Measurements from ENCODE around the gene QSOX2.

The QSOX2 gene

GRCh38 chr9:136235709-136236455 is 9.7 kb downstream of the QSOX2 start:
- peak in 1 of 14 donors; percentile 75 for DNase-seq

GRCh38 chr9:136235171-136235570 is 10.4 kb downstream of the QSOX2 start:
- no peak for DNase-seq

DNA sequence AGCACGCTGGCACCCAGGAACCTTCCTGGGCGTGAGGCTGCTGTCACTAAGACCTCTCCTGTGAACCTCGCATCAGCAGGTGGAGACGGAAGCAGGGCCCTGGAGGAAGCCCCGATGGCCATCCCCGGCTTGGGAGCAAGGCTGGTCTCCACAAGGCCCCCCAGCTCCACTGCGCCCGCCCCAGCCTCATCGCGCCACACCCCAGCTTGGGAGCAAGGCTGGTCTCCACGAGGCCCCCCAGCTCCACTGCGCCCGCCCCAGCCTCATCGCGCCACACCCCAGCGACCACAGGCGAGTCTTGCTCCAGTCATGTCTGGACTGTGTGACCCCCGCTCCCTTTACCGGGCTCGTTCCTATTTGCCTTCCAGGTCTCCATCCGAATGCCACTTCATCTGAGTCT is 11.0 kb downstream of the QSOX2 start:
- DNase-seq, result no peak

DNA sequence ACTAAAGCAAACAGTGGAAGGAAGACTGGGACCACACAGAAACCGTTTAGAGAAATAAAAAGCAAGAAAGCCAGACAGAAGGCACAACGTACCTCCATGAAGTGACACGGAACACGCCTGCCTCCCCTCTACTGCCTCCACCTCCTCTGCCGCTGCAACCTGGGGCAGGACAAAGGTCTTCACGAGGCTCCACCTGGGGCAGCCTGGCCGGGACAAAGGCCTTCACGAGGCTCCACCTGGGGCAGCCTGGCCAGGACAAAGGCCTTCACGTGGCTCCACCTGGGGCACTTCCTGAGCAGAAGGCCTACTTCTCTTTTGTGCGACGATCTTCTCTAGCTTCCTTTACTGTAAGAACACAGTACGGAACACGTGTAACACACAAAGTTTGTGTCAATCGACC is 11.7 kb downstream of the QSOX2 start:
- DNase-seq, result no peak

- no peak for DNase-seq
These were observed 12.2 kb downstream of the QSOX2 start for GRCh38 chr9:136233411-136233810.

- DNase-seq, result no peak
These were observed 12.6 kb downstream of the QSOX2 start for GRCh38 chr9:136232969-136233368.

DNA sequence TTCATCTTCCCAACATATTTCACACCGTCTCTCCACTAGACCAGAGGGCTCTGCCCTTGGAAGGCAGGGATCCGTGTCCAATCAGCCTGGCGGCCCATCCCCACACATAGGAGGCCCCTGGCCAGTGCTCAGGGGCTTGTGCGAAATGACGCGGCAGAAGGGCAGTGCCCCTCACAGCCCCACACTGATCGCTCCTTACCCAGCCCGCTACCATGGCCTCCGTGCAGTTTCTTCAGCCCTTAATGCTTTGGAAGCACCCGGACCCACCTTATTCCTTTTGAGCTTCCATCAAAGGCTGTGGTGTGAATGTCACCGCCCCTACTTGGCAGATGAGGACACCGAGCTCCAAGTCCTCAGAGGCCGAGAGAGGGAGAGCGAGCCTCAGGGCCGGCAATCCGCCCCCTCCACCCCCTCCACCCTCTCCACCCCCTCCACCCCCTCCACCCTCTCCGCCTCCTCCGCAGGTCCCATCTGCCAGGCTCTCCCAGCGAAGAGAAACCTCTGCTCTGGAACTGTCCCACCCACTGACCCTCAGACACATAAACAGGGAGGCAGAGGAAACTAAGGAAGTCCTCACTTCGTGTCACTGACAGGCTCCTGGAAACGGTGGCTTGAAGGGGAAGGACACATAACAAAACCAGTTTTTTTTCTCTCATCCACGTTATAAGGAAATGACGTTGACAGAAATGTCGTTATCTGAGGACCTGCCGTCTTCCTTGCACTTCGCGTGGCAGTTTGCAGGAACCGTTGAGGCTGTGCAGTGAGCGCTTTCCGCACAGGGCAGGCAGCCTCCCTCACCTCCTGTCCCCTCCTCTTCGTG is 13.9 kb downstream of the QSOX2 start:
- no peak for DNase-seq

DNA sequence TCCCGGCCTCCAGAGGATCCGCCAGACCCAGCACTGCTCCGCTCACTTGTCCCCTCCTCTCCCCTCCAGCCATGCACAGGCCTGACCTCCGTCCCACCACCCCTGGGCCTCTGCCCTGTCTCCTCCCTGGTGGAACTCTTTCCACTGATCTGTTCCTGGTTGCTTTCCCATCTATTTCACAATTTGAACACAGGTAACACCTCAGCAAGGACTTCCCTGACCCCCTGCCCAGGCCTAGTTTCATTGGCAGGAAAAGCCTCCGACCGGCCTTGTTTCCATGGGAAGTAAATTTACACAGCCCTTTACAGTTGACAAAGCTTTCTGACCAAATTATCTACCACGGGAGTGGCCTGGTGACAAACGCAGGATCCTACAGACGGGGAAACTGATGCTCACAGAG is 14.8 kb downstream of the QSOX2 start:
- no peak for DNase-seq

DNA sequence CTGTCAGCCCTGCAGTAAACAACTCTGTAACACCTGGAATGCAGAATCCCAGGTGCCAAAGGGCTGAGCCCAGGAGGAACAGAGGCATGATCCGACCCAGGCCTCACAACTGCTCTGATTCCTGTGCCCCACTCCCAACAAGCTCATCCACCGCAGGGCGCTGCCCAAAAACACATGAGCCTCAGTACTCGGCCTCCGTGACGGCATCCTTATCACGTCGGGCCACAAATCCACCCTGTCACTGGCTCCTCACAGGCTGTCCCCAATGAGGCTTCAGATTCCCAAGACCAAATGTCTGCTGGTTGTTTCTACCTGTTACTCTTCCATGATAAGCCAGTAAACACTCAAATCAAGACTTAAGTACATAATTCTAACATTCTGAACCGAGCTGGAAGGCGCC is 15.2 kb downstream of the QSOX2 start:
- no peak for DNase-seq

- DNase-seq, result peak in 2 of 14 donors; percentile 10 to 38
These were observed 16.2 kb downstream of the QSOX2 start for GRCh38 chr9:136229096-136230065.

DNA sequence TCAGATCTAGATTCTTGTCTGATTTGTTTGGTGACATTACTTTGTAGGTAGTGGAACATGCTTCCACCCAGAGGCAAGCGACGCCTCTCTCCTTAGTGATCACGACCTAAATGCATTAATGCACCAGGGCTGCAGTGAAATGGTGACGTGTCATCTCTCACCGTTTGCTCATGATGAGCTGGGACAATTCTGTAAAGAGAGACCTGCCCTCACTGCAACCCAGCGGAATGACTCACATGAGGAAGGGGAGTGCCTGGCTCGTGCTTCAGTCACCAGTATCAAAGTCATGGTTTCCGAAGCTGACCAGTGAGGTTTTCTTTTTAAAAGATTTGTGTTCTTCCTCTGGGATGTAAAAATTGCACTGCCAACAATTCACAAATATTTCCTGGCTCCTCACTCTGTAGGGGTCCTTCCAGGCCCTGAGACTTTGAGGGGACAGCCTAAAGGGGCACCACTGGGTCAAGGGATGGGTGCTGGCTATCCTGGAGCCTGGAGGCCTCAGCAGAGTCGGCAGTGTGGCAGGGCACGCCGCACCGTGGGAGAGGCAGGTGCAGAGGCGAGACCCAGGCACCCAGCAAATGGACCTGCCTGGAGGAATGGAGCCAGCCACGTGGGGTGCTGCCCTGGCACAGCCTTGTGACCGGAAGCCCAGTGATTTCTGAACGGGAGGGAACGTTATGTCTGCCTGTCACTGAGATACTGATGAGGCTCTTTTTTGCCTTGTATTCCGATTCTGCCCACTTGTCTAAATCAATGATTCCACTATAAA is 17.3 kb downstream of the QSOX2 start:
- peak in 2 of 14 donors; percentile 5 to 52 for DNase-seq

DNA sequence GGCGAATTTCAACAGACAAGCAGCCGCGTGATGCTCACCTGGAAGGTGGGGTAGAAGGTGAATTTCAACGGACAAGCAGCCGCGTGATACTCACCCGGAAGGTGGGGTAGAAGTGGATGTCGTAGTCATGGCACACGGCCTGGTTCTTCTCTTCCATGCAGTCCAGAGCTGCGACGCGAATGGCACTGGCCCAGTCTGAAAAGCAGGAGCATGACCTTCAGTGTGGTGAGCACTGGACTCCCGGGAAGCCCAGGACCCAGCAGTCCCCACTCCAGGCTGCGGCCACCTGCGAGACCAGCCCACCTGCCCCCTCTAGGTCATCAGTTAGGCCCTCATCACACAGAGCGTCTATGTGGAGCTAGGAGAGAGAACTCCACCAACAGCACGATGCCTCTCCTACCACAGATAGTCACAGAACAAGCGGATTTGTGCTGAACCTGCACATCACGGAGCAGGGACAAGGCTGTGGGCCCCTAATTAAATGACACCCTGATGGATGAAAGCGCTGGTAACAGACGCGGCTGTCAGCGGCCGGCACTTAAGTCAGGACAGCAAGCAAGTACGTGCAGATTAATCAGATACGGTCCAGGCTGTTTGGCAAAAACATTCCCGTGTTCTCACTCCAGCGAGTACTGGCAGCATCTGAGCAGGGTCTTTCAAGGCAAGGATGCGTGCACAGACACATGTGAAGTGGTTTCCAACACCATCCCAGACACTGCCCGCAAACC is 18.8 kb downstream of the QSOX2 start:
- DNase-seq, result no peak

GRCh38 chr9:136225748-136226679 is 19.6 kb downstream of the QSOX2 start:
- DNase-seq, result no peak

DNA sequence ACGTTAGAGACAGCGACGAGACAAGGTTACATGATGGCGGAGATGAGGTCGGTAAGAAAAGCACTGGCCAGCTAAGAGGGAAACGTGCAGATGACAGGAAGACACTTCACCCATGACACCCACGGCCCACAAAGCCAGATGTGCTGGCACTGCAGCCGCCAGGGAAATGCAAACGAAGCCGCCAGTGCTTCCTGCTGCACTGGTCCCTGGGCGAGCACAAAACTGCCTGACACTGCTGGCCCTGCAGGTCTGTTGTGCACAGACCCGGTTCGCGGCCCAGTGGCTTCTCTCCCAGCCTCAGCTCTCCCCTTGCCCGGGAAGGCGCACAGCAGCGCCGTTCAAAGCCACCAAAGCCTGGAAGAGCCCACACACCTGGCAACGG is 20.3 kb downstream of the QSOX2 start:
- no peak for DNase-seq

GRCh38 chr9:136223871-136224640 is 21.6 kb downstream of the QSOX2 start:
- no peak for DNase-seq

- no peak for DNase-seq
These were observed 22.7 kb downstream of the QSOX2 start for GRCh38 chr9:136222906-136223285.

- DNase-seq, result no peak
These were observed 23.3 kb downstream of the QSOX2 start for GRCh38 chr9:136222166-136222905.

GRCh38 chr9:136220017-136220729 is 25.4 kb downstream of the QSOX2 start:
- no peak for DNase-seq

Measured in C1 segment of cervical spinal cord (tissue), 14 donors.